CD14-positive monocyte (primary cell): ENCODE data around the gene NPIPA7. TPM values are rescaled to one million over a fixed set of nuclear protein-coding genes. Genes with fewer than 3 reads are reported as not detected.
"Not testable (repeated sequence)": the region's sequence is repeated elsewhere in the genome, so short reads cannot be mapped to it uniquely, and the experiment has no call there.

Experiments used
- DNase-seq, 3 donors: peaks; one replicate each; pipeline ENCODE4 v3.0.0-alpha.2; 2011 to 2022
- H2AFZ ChIP-seq: 2 replicates; pipeline ENCODE4 v1.6.0; 2012; ENCODE audit warnings: mild to moderate bottlenecking, low read depth, low read length, inconsistent platforms; ENCODE audit not compliant: insufficient read depth, poor library complexity, severe bottlenecking
- H3K27ac ChIP-seq, 2 donors: 1 replicate in 1 of 2; 2 replicates in 1 of 2; pipeline ENCODE4 v1.5.1; 2012 to 2013; ENCODE audit warnings: low read length in 2 of 2, control low read depth in 1 of 2, inconsistent platforms in 1 of 2, low read depth in 1 of 2, mild to moderate bottlenecking in 1 of 2
- H3K27me3 ChIP-seq, 2 donors: one replicate each; pipeline versions ENCODE4 v1.6.0 to v1.6.1; 2011 to 2013; ENCODE audit warnings: low read length in 2 of 2; ENCODE audit not compliant: control insufficient read depth in 2 of 2, insufficient read depth in 2 of 2
- H3K36me3 ChIP-seq, 2 donors: replicated peaks in 1 of 2; 1 replicate in 1 of 2; 2 replicates in 1 of 2; pipeline versions ENCODE4 v1.5.1 to v1.6.1; 2012 to 2013; ENCODE audit warnings: low read length in 2 of 2, control low read depth in 1 of 2, inconsistent platforms in 1 of 2, mild to moderate bottlenecking in 1 of 2; ENCODE audit not compliant: insufficient read depth in 2 of 2, control insufficient read depth in 1 of 2
- H3K4me1 ChIP-seq, 2 donors: 1 replicate in 1 of 2; 2 replicates in 1 of 2; pipeline versions ENCODE4 v1.5.1 to v1.6.1; 2012 to 2013; ENCODE audit warnings: low read length in 2 of 2, control low read depth in 1 of 2, inconsistent platforms in 1 of 2, mild to moderate bottlenecking in 1 of 2, moderate library complexity in 1 of 2; ENCODE audit not compliant: insufficient read depth in 2 of 2, control insufficient read depth in 1 of 2
- H3K4me2 ChIP-seq: replicated peaks from 2 replicates; pipeline ENCODE3; 2012; ENCODE audit warnings: low read length, moderate library complexity, mild to moderate bottlenecking; ENCODE audit not compliant: poor library complexity, severe bottlenecking; ENCODE audit errors: extremely low read depth
- H3K4me3 ChIP-seq, 3 experiments: fragments of 200-600 bp in 1 of 3; sonication (generic) in 1 of 3; replicated peaks in 1 of 3; 1 replicate in 2 of 3; 2 replicates in 1 of 3; pipeline ENCODE4 v1.5.1; 2011 to 2013; ENCODE audit warnings: low read length in 3 of 3, mild to moderate bottlenecking in 3 of 3, control low read depth in 2 of 3, low read depth in 2 of 3, inconsistent platforms in 1 of 3, moderate library complexity in 1 of 3
- H3K79me2 ChIP-seq: 2 replicates; pipeline ENCODE4 v1.6.0; 2012; ENCODE audit warnings: mild to moderate bottlenecking, control low read depth, inconsistent platforms, low read length, moderate library complexity; ENCODE audit not compliant: insufficient read depth
- H3K9ac ChIP-seq: 2 replicates; pipeline ENCODE4 v1.6.0; 2017; ENCODE audit warnings: low read length, mild to moderate bottlenecking; ENCODE audit not compliant: insufficient read depth, poor library complexity, severe bottlenecking
- H3K9me3 ChIP-seq, 2 donors: replicated peaks in 1 of 2; 1 replicate in 1 of 2; 2 replicates in 1 of 2; pipeline versions ENCODE4 v1.5.1 to v1.6.1; 2012 to 2013; ENCODE audit warnings: low read length in 2 of 2, control low read depth in 1 of 2; ENCODE audit not compliant: control insufficient read depth in 1 of 2, insufficient read depth in 1 of 2
- H4K20me1 ChIP-seq: 2 replicates; pipeline ENCODE4 v1.6.0; 2012; ENCODE audit warnings: mild to moderate bottlenecking, low read length, control low read depth, moderate library complexity; ENCODE audit not compliant: insufficient read depth
- H3K27ac Mint-ChIP-seq, 7 donors: one replicate each; pipeline ENCODE4 v1.8.0; 2020; ENCODE audit warnings: mild to moderate bottlenecking in 7 of 7, mixed read lengths in 7 of 7, moderate library complexity in 6 of 7, inconsistent platforms in 2 of 7
- H3K27me3 Mint-ChIP-seq, 3 donors: one replicate each; pipeline ENCODE4 v1.8.0; 2021 to 2022; ENCODE audit warnings: low read depth in 3 of 3, mild to moderate bottlenecking in 3 of 3, mixed read lengths in 3 of 3, moderate library complexity in 3 of 3, inconsistent platforms in 1 of 3
- H3K36me3 Mint-ChIP-seq, 2 donors: one replicate each; pipeline ENCODE4 v1.8.0; 2020; ENCODE audit warnings: mixed read lengths in 2 of 2, inconsistent platforms in 1 of 2, mild to moderate bottlenecking in 1 of 2
- H3K4me1 Mint-ChIP-seq: one replicate; pipeline ENCODE4 v1.8.0; 2020; ENCODE audit warnings: mild to moderate bottlenecking, mixed read lengths
- H3K4me3 Mint-ChIP-seq, 2 donors: one replicate each; pipeline ENCODE4 v1.8.0; 2020; ENCODE audit warnings: mild to moderate bottlenecking in 2 of 2, mixed read lengths in 2 of 2, moderate library complexity in 1 of 2
- H3K9me3 Mint-ChIP-seq, 7 donors: one replicate each; pipeline ENCODE4 v1.8.0; 2020 to 2022; ENCODE audit warnings: mixed read lengths in 7 of 7, mild to moderate bottlenecking in 6 of 7, moderate library complexity in 6 of 7, inconsistent platforms in 2 of 7
- WGBS: methylation state at CpG from one replicate; pipeline ENCODE4 v1.1.5; 2013; ENCODE audit warnings: missing lambda C conversion rate; ENCODE audit not compliant: insufficient coverage; 5-methylcytosine and 5-hydroxymethylcytosine counted together
- intact Hi-C, 2 donors: fragments of 100-400 bp; cut with micrococcal nuclease; formaldehyde crosslinking; loops; one replicate each; pipeline versions ENCODE4 v1.15.0 to v1.15.1; 2023
- polyA plus RNA-seq, 3 donors: library from polyadenylated mRNA; depleted of rRNA in 1 of 3; unstranded in 2 of 3; stranded (reverse) in 1 of 3; fragments of 300-500 nt in 2 of 3; fragments of >200 nt in 1 of 3; fragmentation: Illumina TruSeq in 2 of 3; gene quantifications; 1 replicate in 2 of 3; 2 replicates in 1 of 3; pipeline ENCODE4 v1.2.3, GENCODE V29; 2012 to 2021

NPIPA7 gene
- polyA plus RNA-seq, 3 donors, result 17.7 TPM; not detected in 2

- H3K27me3 Mint-ChIP-seq, H3K4me1 Mint-ChIP-seq, H3K79me2 ChIP-seq, intact Hi-C loops, H3K9ac ChIP-seq, H3K4me1 ChIP-seq, H3K27ac Mint-ChIP-seq, H4K20me1 ChIP-seq, DNase-seq, H3K4me3 ChIP-seq, H3K36me3 Mint-ChIP-seq, H2AFZ ChIP-seq, H3K27me3 ChIP-seq, H3K4me2 ChIP-seq, H3K9me3 ChIP-seq, H3K27ac ChIP-seq, H3K36me3 ChIP-seq, H3K4me3 Mint-ChIP-seq, H3K9me3 Mint-ChIP-seq: not testable (repeated sequence)
- WGBS, result no CpG with 5 or more reads among the region's 1 CpG
Measured at GRCh38 chr16:16404283-16404682, 25.3 kb downstream of the NPIPA7 start.

- H3K9me3 Mint-ChIP-seq, H3K4me2 ChIP-seq, H2AFZ ChIP-seq, H3K4me1 Mint-ChIP-seq, H3K36me3 Mint-ChIP-seq, H3K9ac ChIP-seq, H3K4me3 Mint-ChIP-seq, H3K27ac Mint-ChIP-seq, H4K20me1 ChIP-seq, H3K27me3 Mint-ChIP-seq, H3K27ac ChIP-seq, H3K36me3 ChIP-seq, DNase-seq, intact Hi-C loops, H3K79me2 ChIP-seq, H3K9me3 ChIP-seq, H3K4me1 ChIP-seq, H3K4me3 ChIP-seq, H3K27me3 ChIP-seq: not testable (repeated sequence)
- no CpG with 5 or more reads among the region's 5 CpGs for WGBS
Measured at GRCh38 chr16:16405421-16405820, 26.5 kb downstream of the NPIPA7 start.

- H3K27me3 Mint-ChIP-seq, H3K4me2 ChIP-seq, H3K4me1 ChIP-seq, H3K9me3 Mint-ChIP-seq, intact Hi-C loops, H3K4me3 Mint-ChIP-seq, DNase-seq, H3K9ac ChIP-seq, H3K9me3 ChIP-seq, H3K36me3 Mint-ChIP-seq, H3K27me3 ChIP-seq, H3K4me1 Mint-ChIP-seq, H3K36me3 ChIP-seq, H4K20me1 ChIP-seq, H3K27ac ChIP-seq, H2AFZ ChIP-seq, H3K4me3 ChIP-seq, H3K27ac Mint-ChIP-seq, H3K79me2 ChIP-seq: not testable (repeated sequence)
- no CpG with 5 or more reads among the region's 6 CpGs for WGBS
Measured at GRCh38 chr16:16408430-16408829, 29.5 kb downstream of the NPIPA7 start.

DNA sequence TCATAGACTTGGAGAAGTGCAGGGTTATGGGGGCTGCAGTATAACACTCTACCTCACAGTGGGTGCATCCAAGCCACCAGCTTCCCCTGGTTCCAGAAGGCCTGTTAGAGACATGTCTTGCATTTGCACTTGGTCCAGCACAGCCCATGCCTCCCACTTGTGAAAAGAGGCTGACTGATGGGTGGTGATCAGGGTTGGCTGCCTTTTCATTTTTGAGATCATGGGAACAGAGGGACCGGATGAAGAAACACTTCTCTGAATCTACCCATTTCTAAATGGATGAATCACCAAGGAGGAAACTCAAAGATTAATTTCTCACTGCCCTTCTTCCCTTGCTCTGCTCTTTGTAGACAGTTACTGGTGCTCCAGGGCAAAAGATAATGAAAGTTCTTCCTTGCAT is 34.8 kb downstream of the NPIPA7 start:
- H3K9ac ChIP-seq, H3K79me2 ChIP-seq, H3K4me2 ChIP-seq, H3K4me3 Mint-ChIP-seq, H3K4me1 ChIP-seq, H3K4me3 ChIP-seq, H3K27me3 ChIP-seq, H2AFZ ChIP-seq, H3K9me3 Mint-ChIP-seq, H4K20me1 ChIP-seq, DNase-seq, H3K36me3 ChIP-seq, H3K27ac Mint-ChIP-seq, H3K27ac ChIP-seq, H3K36me3 Mint-ChIP-seq, H3K4me1 Mint-ChIP-seq, H3K9me3 ChIP-seq, intact Hi-C loops, H3K27me3 Mint-ChIP-seq: not testable (repeated sequence)
- WGBS, result no CpG with 5 or more reads among the region's 1 CpG
